SK-N-SH (cell line): ENCODE data around the gene ARHGEF10L. TPM values are rescaled to one million over a fixed set of nuclear protein-coding genes. Genes with fewer than 3 reads are reported as not detected.

Experiments
- CTCF ChIA-PET: fragments of 300-600, 350-600 bp; formaldehyde crosslinking; extraction: SDS; loops from one replicate; lab custom pipeline; 2021; lab: Yijun Ruan, JAX
- POLR2A ChIA-PET: fragments of 350-600 bp; sonication (Branson Sonifier 250); formaldehyde crosslinking; extraction: SDS; loops from one replicate; lab custom pipeline; 2020; ENCODE audit warnings: antibody characterized with exemption, inconsistent platforms; lab: Yijun Ruan, JAX
- DNase-seq: peaks from one replicate; pipeline ENCODE4 v3.0.0; 2012
- H2AFZ ChIP-seq: fragments of 200-600 bp; sonication (generic); 2 replicates; pipeline ENCODE4 v1.8.1; 2016; ENCODE audit warnings: antibody characterized with exemption, mild to moderate bottlenecking, low read depth
- H3F3A ChIP-seq: fragments of 200-600 bp; sonication (generic); replicated peaks from 2 replicates; pipeline ENCODE3; 2016; ENCODE audit warnings: antibody characterized with exemption, mild to moderate bottlenecking; ENCODE audit not compliant: insufficient read depth
- H3K27ac ChIP-seq, 2 experiments: fragments of 200-500 bp in 1 of 2; fragments of 200-600 bp in 1 of 2; sonication (Bioruptor generic) in 1 of 2; sonication (generic), shearing (Covaris generic) in 1 of 2; 2 replicates each; pipeline versions ENCODE4 v1.5.1 to v1.6.1; 2014 to 2016; ENCODE audit warnings: low read depth in 2 of 2, inconsistent platforms in 1 of 2, low read length in 1 of 2, mild to moderate bottlenecking in 1 of 2, mixed read lengths in 1 of 2
- H3K27me3 ChIP-seq: fragments of 200-600 bp; sonication (generic), shearing (Covaris generic); 2 replicates; pipeline ENCODE4 v1.6.1; 2016; ENCODE audit warnings: mixed run types; ENCODE audit not compliant: insufficient read depth
- H3K36me3 ChIP-seq, 2 experiments: fragments of 200-500 bp in 1 of 2; fragments of 200-600 bp in 1 of 2; sonication (Bioruptor generic) in 1 of 2; sonication (generic) in 1 of 2; replicated peaks in 1 of 2; 2 replicates each; pipeline versions ENCODE3 to v1.5.1; 2014 to 2016; ENCODE audit warnings: low read length in 1 of 2, mild to moderate bottlenecking in 1 of 2; ENCODE audit not compliant: insufficient read depth in 2 of 2, control insufficient read depth in 1 of 2
- H3K4me1 ChIP-seq, 2 experiments: fragments of 200-500 bp in 1 of 2; fragments of 200-600 bp in 1 of 2; sonication (Bioruptor generic) in 1 of 2; sonication (generic), shearing (Covaris generic) in 1 of 2; 2 replicates each; pipeline versions ENCODE4 v1.5.1 to v1.6.1; 2014 to 2016; ENCODE audit warnings: low read depth in 1 of 2, low read length in 1 of 2, mixed run types in 1 of 2; ENCODE audit not compliant: insufficient read depth in 2 of 2, control insufficient read depth in 1 of 2
- H3K4me2 ChIP-seq: fragments of 200-600 bp; sonication (generic), shearing (Covaris generic); 2 replicates; pipeline ENCODE4 v1.6.1; 2017; ENCODE audit warnings: mixed run types
- H3K4me3 ChIP-seq, 2 experiments: fragments of 200-500 bp in 1 of 2; fragments of 200-600 bp in 1 of 2; sonication (Bioruptor generic) in 1 of 2; sonication (generic), shearing (Covaris generic) in 1 of 2; 2 replicates each; pipeline versions ENCODE4 v1.5.1 to v1.8.1; 2014 to 2016; ENCODE audit warnings: low read depth in 2 of 2, inconsistent platforms in 1 of 2, low read length in 1 of 2, mild to moderate bottlenecking in 1 of 2, mixed read lengths in 1 of 2, moderate library complexity in 1 of 2
- H3K79me2 ChIP-seq: fragments of 200-600 bp; sonication (generic); 2 replicates; pipeline ENCODE4 v1.8.1; 2017; ENCODE audit warnings: mild to moderate bottlenecking; ENCODE audit not compliant: insufficient read depth
- H3K9ac ChIP-seq: fragments of 200-600 bp; sonication (generic); 2 replicates; pipeline ENCODE4 v1.6.1; 2017; ENCODE audit warnings: mixed run types
- H3K9me2 ChIP-seq: fragments of 200-600 bp; sonication (generic); 2 replicates; pipeline ENCODE4 v1.6.1; 2017; ENCODE audit warnings: mixed run types
- H3K9me3 ChIP-seq: fragments of 200-600 bp; sonication (generic); 2 replicates; pipeline ENCODE4 v1.6.1; 2017; ENCODE audit warnings: mixed run types, mild to moderate bottlenecking, moderate library complexity
- H4K20me1 ChIP-seq: fragments of 200-600 bp; sonication (generic); 2 replicates; pipeline ENCODE4 v1.6.1; 2017; ENCODE audit warnings: mild to moderate bottlenecking, mixed run types; ENCODE audit not compliant: insufficient read depth
- CHD2 ChIP-seq: fragments of 150-350 bp; IDR thresholded peaks from 2 replicates; pipeline ENCODE4 v1.6.1; 2018; ENCODE audit warnings: low read length; ENCODE audit not compliant: partially characterized antibody
- ELF1 ChIP-seq: IDR thresholded peaks from 2 replicates; pipeline ENCODE4 v1.4.0; 2012
- EP300 ChIP-seq, 2 experiments: IDR thresholded peaks; 2 replicates each; pipeline versions ENCODE4 v1.4.0 to v1.6.1; 2012; ENCODE audit warnings: borderline replicate concordance in 1 of 2, low read depth in 1 of 2, low read length in 1 of 2
- EZH2phosphoT487 ChIP-seq: fragments of 200-600 bp; sonication (generic); IDR thresholded peaks from 2 replicates; pipeline ENCODE4 v1.6.1; 2017; ENCODE audit warnings: low read depth, mixed run types, mild to moderate bottlenecking, antibody characterized with exemption, moderate library complexity, borderline replicate concordance
- FOSL2 ChIP-seq: IDR thresholded peaks from 2 replicates; pipeline ENCODE4 v1.4.0; 2012; ENCODE audit warnings: low read depth, mild to moderate bottlenecking, moderate library complexity, borderline replicate concordance
- GATA2 ChIP-seq: sonication (generic); formaldehyde crosslinking; IDR thresholded peaks from 2 replicates; pipeline ENCODE4 v1.5.0; 2020; ENCODE audit warnings: mild to moderate bottlenecking, missing genetic modification reagents
- MEF2A ChIP-seq: IDR thresholded peaks from 2 replicates; pipeline ENCODE4 v1.4.0; 2012; ENCODE audit warnings: low read depth, borderline replicate concordance
- NFIC ChIP-seq: IDR thresholded peaks from 2 replicates; pipeline ENCODE4 v1.4.0; 2012; ENCODE audit warnings: borderline replicate concordance
- RCOR1 ChIP-seq: fragments of 150-350 bp; IDR thresholded peaks from 2 replicates; pipeline ENCODE4 v1.6.1; 2017; ENCODE audit warnings: antibody characterized with exemption, low read length
- RFX5 ChIP-seq: IDR thresholded peaks from 2 replicates; pipeline ENCODE4 v1.6.1; 2012; ENCODE audit warnings: mild to moderate bottlenecking, improper control_type of control experiment, low read length
- RXRA ChIP-seq: IDR thresholded peaks from 2 replicates; pipeline ENCODE4 v1.4.0; 2012; ENCODE audit warnings: low read depth, mild to moderate bottlenecking, borderline replicate concordance
- TAF1 ChIP-seq: IDR thresholded peaks from 2 replicates; pipeline ENCODE4 v1.6.1; 2012; ENCODE audit warnings: low read depth, mild to moderate bottlenecking, low read length, moderate library complexity, borderline replicate concordance
- TEAD4 ChIP-seq: IDR thresholded peaks from 2 replicates; pipeline ENCODE4 v1.4.0; 2012; ENCODE audit warnings: mild to moderate bottlenecking, borderline replicate concordance; ENCODE audit not compliant: insufficient read depth
- YY1 ChIP-seq: IDR thresholded peaks from 2 replicates; pipeline ENCODE4 v1.4.0; 2012; ENCODE audit warnings: low read depth, mild to moderate bottlenecking
- WGBS: methylation state at CpG from one replicate; pipeline ENCODE4 v1.1.6; 2017; ENCODE audit warnings: low lambda C conversion rate; 5-methylcytosine and 5-hydroxymethylcytosine counted together
- polyA plus RNA-seq, 3 experiments: library from polyadenylated mRNA; depleted of rRNA; stranded (reverse); fragments of >200 nt; gene quantifications; 2 replicates each; pipeline ENCODE4 v1.2.3, GENCODE V29; 2012
- TF ChIP-seq, protein P1 (sequence below): fragments of 150-350 bp; IDR thresholded peaks from 2 replicates; pipeline ENCODE4 v1.6.1; 2016; ENCODE audit warnings: mild to moderate bottlenecking, low read depth, low read length
- TF ChIP-seq, protein P2 (sequence below): IDR thresholded peaks from 2 replicates; pipeline ENCODE4 v1.4.0; 2012; ENCODE audit warnings: low read depth, borderline replicate concordance
- TF ChIP-seq, protein P3 (sequence below): fragments of 150-350 bp; IDR thresholded peaks from 2 replicates; pipeline ENCODE4 v1.6.1; 2017; ENCODE audit warnings: antibody characterized with exemption, low read length, low read depth, borderline replicate concordance
- TF ChIP-seq, protein P4 (sequence below): IDR thresholded peaks from 2 replicates; pipeline ENCODE4 v1.4.0; 2012; ENCODE audit warnings: low read depth, borderline replicate concordance
- TF ChIP-seq, protein P5 (sequence below): fragments of 200-600 bp; sonication (generic); IDR thresholded peaks from 2 replicates; pipeline ENCODE4 v1.6.1; 2017; ENCODE audit warnings: antibody characterized with exemption, mild to moderate bottlenecking, moderate library complexity

ARHGEF10L gene
- polyA plus RNA-seq, 1 of the 3 experiments (the other 2 are of a cell fraction): 12.5 TPM

DNA sequence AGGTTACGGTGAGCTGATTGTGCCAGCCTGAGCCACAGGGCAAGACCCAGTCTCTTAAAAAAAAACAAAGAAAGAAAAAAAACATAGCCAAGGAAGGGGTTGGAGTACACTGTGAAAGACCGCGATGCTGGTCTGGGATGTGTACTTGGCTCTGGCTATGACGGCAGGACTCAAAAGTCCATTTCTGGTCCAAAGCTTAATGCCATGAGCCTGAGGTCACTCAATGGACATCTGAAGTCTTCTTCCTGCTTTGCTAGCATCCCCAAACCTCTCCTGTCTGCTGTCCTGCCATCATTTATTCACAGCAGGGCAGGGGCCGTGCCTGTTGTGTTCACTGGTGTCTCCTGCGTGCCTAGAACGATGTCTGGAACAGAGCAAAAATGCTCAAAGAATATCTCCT lies 1.5 kb upstream of the ARHGEF10L start:
- 95% methylated on average over 7 of the region's 7 CpGs for WGBS
- no peaks in the 10 kb centered on the region for H3K9me2 ChIP-seq
- TF ChIP-seq, protein P1, sequence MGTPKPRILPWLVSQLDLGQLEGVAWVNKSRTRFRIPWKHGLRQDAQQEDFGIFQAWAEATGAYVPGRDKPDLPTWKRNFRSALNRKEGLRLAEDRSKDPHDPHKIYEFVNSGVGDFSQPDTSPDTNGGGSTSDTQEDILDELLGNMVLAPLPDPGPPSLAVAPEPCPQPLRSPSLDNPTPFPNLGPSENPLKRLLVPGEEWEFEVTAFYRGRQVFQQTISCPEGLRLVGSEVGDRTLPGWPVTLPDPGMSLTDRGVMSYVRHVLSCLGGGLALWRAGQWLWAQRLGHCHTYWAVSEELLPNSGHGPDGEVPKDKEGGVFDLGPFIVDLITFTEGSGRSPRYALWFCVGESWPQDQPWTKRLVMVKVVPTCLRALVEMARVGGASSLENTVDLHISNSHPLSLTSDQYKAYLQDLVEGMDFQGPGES: no peak
- TF ChIP-seq, protein P2, sequence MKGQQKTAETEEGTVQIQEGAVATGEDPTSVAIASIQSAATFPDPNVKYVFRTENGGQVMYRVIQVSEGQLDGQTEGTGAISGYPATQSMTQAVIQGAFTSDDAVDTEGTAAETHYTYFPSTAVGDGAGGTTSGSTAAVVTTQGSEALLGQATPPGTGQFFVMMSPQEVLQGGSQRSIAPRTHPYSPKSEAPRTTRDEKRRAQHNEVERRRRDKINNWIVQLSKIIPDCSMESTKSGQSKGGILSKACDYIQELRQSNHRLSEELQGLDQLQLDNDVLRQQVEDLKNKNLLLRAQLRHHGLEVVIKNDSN: no peak
- no peak for TF ChIP-seq NFIC
- TF ChIP-seq TAF1: no peak
- no peak for TF ChIP-seq EZH2phosphoT487
- TF ChIP-seq RXRA: no peak
- no peak for TF ChIP-seq CHD2
- no peak for TF ChIP-seq ELF1
- TF ChIP-seq RFX5: no peak
- no peak for TF ChIP-seq YY1
- TF ChIP-seq, protein P3, sequence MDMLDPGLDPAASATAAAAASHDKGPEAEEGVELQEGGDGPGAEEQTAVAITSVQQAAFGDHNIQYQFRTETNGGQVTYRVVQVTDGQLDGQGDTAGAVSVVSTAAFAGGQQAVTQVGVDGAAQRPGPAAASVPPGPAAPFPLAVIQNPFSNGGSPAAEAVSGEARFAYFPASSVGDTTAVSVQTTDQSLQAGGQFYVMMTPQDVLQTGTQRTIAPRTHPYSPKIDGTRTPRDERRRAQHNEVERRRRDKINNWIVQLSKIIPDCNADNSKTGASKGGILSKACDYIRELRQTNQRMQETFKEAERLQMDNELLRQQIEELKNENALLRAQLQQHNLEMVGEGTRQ: no peak
- TF ChIP-seq, all 33 proteins: peak for 0
- Histone ChIP-seq H2AFZ (no peak overlapping the region), H3K36me3 (no peaks in the 10 kb centered on the region), H3F3A (peaks cover 6% of the 10 kb centered on the region), H3K27me3 (no peaks in the 10 kb centered on the region), H3K4me2 (no peak overlapping the region), H3K9ac (no peak overlapping the region), H3K79me2 (peaks cover 33% of the 10 kb centered on the region), H3K9me3 (no peaks in the 10 kb centered on the region), H3K4me1 (peaks cover 8 to 24% of the 10 kb centered on the region in 2 experiments), H3K27ac (no peak overlapping the region; a peak in 1 of 4 replicates), H3K4me3 (no peak overlapping the region), H4K20me1 (no peaks in the 10 kb centered on the region)
- DNase-seq: no peak
- CTCF ChIA-PET: interaction anchor here (1.2 to 3.7 kb wide), 4 partner anchors 36 to 118 kb away, joined by 3 to 21 read pairs (median 6); no protein-coding TSS in a partner anchor
- POLR2A ChIA-PET: no interaction called here

DNA sequence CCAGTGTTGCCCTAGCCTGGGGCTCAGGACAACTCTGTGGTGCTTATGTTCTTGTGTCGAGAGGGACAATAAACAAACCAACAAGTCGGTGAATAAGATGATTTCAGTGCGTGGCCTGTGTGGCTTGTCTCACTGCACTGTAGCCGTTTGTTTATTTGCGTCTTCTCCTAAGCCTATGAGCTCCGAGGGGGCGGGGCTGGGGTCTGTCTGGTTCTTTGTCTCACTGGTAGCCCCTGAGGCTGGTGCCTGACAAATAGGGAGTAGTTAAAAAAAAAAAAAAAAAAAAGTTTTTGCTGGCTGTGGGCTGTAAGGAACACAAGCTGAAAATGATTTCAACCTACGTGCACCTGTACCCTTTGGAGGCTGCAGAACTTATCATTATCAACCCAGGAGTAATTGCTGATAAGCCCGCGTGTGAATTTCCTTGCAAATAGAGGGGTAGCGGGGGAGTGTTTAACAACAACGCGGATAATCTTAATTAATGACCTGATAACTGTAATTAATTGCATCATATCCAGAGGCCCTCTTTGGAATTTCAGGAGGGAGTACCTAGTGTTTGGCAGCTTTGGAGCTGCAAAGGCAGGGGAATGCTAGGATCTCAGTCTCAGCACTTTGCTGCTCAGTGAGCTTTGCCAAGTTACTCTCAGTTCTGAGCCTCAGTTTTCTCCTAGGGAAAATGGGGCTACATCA lies 925 bp upstream of the ARHGEF10L start:
- peaks cover 6% of the 10 kb centered on the region for H3F3A ChIP-seq
- peak; percentile 84 for DNase-seq
- POLR2A ChIA-PET: no interaction called here
- TF ChIP-seq FOSL2 (no peak), GATA2 (CRISPR knock-in tag) (peak; percentile 23; the same call in 1 of the 2 replicates), EP300 (IDR thresholded peaks at IDR 0.05; ENCODE audit: borderline replicate concordance in 1 of 2, low read depth in 1 of 2, low read length in 1 of 2) (no peak; a peak in 1 of 4 replicates), MEF2A (no peak), RCOR1 (peak; percentile 33; the same call in 1 of the 2 replicates), TAF1 (no peak), TEAD4 (no peak)
- TF ChIP-seq, protein P4, sequence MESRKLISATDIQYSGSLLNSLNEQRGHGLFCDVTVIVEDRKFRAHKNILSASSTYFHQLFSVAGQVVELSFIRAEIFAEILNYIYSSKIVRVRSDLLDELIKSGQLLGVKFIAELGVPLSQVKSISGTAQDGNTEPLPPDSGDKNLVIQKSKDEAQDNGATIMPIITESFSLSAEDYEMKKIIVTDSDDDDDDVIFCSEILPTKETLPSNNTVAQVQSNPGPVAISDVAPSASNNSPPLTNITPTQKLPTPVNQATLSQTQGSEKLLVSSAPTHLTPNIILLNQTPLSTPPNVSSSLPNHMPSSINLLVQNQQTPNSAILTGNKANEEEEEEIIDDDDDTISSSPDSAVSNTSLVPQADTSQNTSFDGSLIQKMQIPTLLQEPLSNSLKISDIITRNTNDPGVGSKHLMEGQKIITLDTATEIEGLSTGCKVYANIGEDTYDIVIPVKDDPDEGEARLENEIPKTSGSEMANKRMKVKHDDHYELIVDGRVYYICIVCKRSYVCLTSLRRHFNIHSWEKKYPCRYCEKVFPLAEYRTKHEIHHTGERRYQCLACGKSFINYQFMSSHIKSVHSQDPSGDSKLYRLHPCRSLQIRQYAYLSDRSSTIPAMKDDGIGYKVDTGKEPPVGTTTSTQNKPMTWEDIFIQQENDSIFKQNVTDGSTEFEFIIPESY: no peak
- TF ChIP-seq, protein P5, sequence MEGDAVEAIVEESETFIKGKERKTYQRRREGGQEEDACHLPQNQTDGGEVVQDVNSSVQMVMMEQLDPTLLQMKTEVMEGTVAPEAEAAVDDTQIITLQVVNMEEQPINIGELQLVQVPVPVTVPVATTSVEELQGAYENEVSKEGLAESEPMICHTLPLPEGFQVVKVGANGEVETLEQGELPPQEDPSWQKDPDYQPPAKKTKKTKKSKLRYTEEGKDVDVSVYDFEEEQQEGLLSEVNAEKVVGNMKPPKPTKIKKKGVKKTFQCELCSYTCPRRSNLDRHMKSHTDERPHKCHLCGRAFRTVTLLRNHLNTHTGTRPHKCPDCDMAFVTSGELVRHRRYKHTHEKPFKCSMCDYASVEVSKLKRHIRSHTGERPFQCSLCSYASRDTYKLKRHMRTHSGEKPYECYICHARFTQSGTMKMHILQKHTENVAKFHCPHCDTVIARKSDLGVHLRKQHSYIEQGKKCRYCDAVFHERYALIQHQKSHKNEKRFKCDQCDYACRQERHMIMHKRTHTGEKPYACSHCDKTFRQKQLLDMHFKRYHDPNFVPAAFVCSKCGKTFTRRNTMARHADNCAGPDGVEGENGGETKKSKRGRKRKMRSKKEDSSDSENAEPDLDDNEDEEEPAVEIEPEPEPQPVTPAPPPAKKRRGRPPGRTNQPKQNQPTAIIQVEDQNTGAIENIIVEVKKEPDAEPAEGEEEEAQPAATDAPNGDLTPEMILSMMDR: no peak

More for the DNA sequence above, 925 bp upstream of the ARHGEF10L start:
- Histone ChIP-seq H3K79me2 (peaks cover 38% of the 10 kb centered on the region), H4K20me1 (no peaks in the 10 kb centered on the region), H3K4me3 (no peak overlapping the region; a peak in 1 of 4 replicates), H3K4me1 (peaks cover 8 to 24% of the 10 kb centered on the region in 2 experiments), H3K36me3 (no peaks in the 10 kb centered on the region), H3K9ac (no peak overlapping the region), H3K27ac (peak overlapping the region in 1 of 2 experiments; percentile 39; a peak in 2 of 4 replicates), H3K4me2 (peak overlapping the region; percentile 81; the same call in 1 of the 2 replicates), H3K9me3 (no peaks in the 10 kb centered on the region), H3K9me2 (no peaks in the 10 kb centered on the region), H3K27me3 (no peaks in the 10 kb centered on the region), H2AFZ (no peak overlapping the region)
- WGBS: 50% methylated on average over 13 of the region's 13 CpGs
- CTCF ChIA-PET: interaction anchor here (0.8 to 3.7 kb wide), 4 partner anchors 33 to 68 kb away, joined by 3 to 21 read pairs (median 6); no protein-coding TSS in a partner anchor
